Neuronal stem cell (in vitro differentiated cells): ENCODE data around the gene CRB3.
A peak's percentile ranks its signal among the peaks of the same experiment; 100 is the strongest.

Experiments used
- DNase-seq: peaks from one replicate; pipeline ENCODE4 v3.0.0-alpha.2; 2013; ENCODE audit warnings: low spot score
- H2AFZ ChIP-seq: one replicate; pipeline ENCODE4 v1.6.1; 2013; ENCODE audit warnings: mild to moderate bottlenecking, low read length, inconsistent platforms
- H2AK5ac ChIP-seq: 2 replicates; pipeline ENCODE4 v1.6.1; 2013; ENCODE audit warnings: low read depth, mild to moderate bottlenecking, inconsistent platforms, low read length, moderate library complexity, mixed read lengths
- H2BK120ac ChIP-seq: 2 replicates; pipeline ENCODE4 v1.6.1; 2013; ENCODE audit warnings: low read depth, mild to moderate bottlenecking, inconsistent platforms, low read length, moderate library complexity, mixed read lengths
- H2BK12ac ChIP-seq: one replicate; pipeline ENCODE4 v1.6.1; 2013; ENCODE audit warnings: low read length, inconsistent platforms
- H2BK15ac ChIP-seq: 2 replicates; pipeline ENCODE4 v1.6.1; 2013; ENCODE audit warnings: mild to moderate bottlenecking, low read length, inconsistent platforms, mixed read lengths
- H2BK5ac ChIP-seq: one replicate; pipeline ENCODE4 v1.6.1; 2013; ENCODE audit warnings: inconsistent platforms, mild to moderate bottlenecking, low read length, moderate library complexity
- H3K14ac ChIP-seq: one replicate; pipeline ENCODE4 v1.6.1; 2013; ENCODE audit warnings: low read length, inconsistent platforms
- H3K18ac ChIP-seq: 2 replicates; pipeline ENCODE4 v1.6.1; 2013; ENCODE audit warnings: low read length, inconsistent platforms
- H3K23ac ChIP-seq: 2 replicates; pipeline ENCODE4 v1.6.1; 2013; ENCODE audit warnings: low read depth, mild to moderate bottlenecking, mixed read lengths, low read length, inconsistent platforms; ENCODE audit not compliant: poor library complexity
- H3K27ac ChIP-seq: replicated peaks from 3 replicates; pipeline ENCODE4 v1.5.1; 2013; ENCODE audit warnings: low read length, inconsistent platforms
- H3K27me3 ChIP-seq, 3 experiments: 2 replicates each; pipeline ENCODE4 v1.6.1; 2013; ENCODE audit warnings: low read length in 3 of 3, mild to moderate bottlenecking in 2 of 3, inconsistent platforms in 1 of 3, low read depth in 1 of 3, mixed read lengths in 1 of 3, moderate library complexity in 1 of 3; ENCODE audit not compliant: control insufficient read depth in 3 of 3, insufficient read depth in 3 of 3
- H3K36me3 ChIP-seq, 2 donors: replicated peaks in 1 of 2; 2 replicates each; pipeline ENCODE4 v1.6.1; 2013; ENCODE audit warnings: low read length in 2 of 2; ENCODE audit not compliant: control insufficient read depth in 2 of 2, insufficient read depth in 2 of 2
- H3K4ac ChIP-seq: 2 replicates; pipeline ENCODE4 v1.6.1; 2013; ENCODE audit warnings: inconsistent platforms, mild to moderate bottlenecking, low read length, moderate library complexity
- H3K4me1 ChIP-seq, 2 donors: 1 replicate in 1 of 2; 2 replicates in 1 of 2; pipeline ENCODE4 v1.6.1; 2013; ENCODE audit warnings: low read length in 2 of 2, low read depth in 1 of 2; ENCODE audit not compliant: control insufficient read depth in 2 of 2, insufficient read depth in 1 of 2
- H3K4me2 ChIP-seq: one replicate; pipeline ENCODE4 v1.6.1; 2013; ENCODE audit warnings: mild to moderate bottlenecking, low read length, inconsistent platforms; ENCODE audit not compliant: insufficient read depth, poor library complexity, severe bottlenecking
- H3K4me3 ChIP-seq, 2 donors: 2 replicates each; pipeline ENCODE4 v1.5.1; 2013; ENCODE audit warnings: low read length in 2 of 2, mild to moderate bottlenecking in 2 of 2, inconsistent platforms in 1 of 2, moderate library complexity in 1 of 2
- H3K79me1 ChIP-seq: one replicate; pipeline ENCODE4 v1.6.1; 2013; ENCODE audit warnings: low read depth, mild to moderate bottlenecking, inconsistent platforms, low read length, moderate library complexity
- H3K9ac ChIP-seq: one replicate; pipeline ENCODE4 v1.6.1; 2013; ENCODE audit warnings: mild to moderate bottlenecking, low read depth, low read length, inconsistent platforms; ENCODE audit not compliant: poor library complexity
- H3K9me3 ChIP-seq, 2 donors: replicated peaks in 1 of 2; 2 replicates each; pipeline versions ENCODE3 to v1.6.1; 2013; ENCODE audit warnings: low read length in 2 of 2, mild to moderate bottlenecking in 2 of 2, inconsistent platforms in 1 of 2, low read depth in 1 of 2, mixed read lengths in 1 of 2, moderate library complexity in 1 of 2; ENCODE audit not compliant: control insufficient read depth in 2 of 2, insufficient read depth in 1 of 2
- H4K8ac ChIP-seq: one replicate; pipeline ENCODE4 v1.6.1; 2013; ENCODE audit warnings: low read depth, mild to moderate bottlenecking, inconsistent platforms, low read length, moderate library complexity
- H4K91ac ChIP-seq: one replicate; pipeline ENCODE4 v1.6.1; 2013; ENCODE audit warnings: low read length, low read depth, mild to moderate bottlenecking, inconsistent platforms; ENCODE audit not compliant: poor library complexity
- WGBS, 2 donors: extraction: QIAGEN DNeasy Blood & Tissue Kit; methylation state at CpG; one replicate each; pipeline ENCODE4 v1.1.7; 2013; ENCODE audit warnings: missing lambda C conversion rate in 2 of 2, mixed read lengths in 1 of 2; ENCODE audit not compliant: insufficient read length in 2 of 2, insufficient replicate concordance in 1 of 2; ENCODE audit errors: extremely low coverage in 2 of 2; 5-methylcytosine and 5-hydroxymethylcytosine counted together

Gene CRB3

GRCh38 chr19:6465663-6466062 is 1.6 kb downstream of the CRB3 start:
- Histone ChIP-seq H2BK5ac (no peak overlapping the region), H2BK12ac (no peak overlapping the region), H4K91ac (no peak overlapping the region), H2BK120ac (no peak overlapping the region), H3K79me1 (no peaks in the 10 kb centered on the region), H2AK5ac (no peak overlapping the region), H3K27ac (no peak overlapping the region), H3K9me3 (peaks cover 0 to 2% of the 10 kb centered on the region in 2 donors), H3K23ac (no peak overlapping the region), H2BK15ac (no peak overlapping the region), H3K14ac (no peak overlapping the region), H3K4me3 (no peak overlapping the region), H3K18ac (no peak overlapping the region), H3K9ac (no peak overlapping the region), H3K4me2 (no peak overlapping the region), H3K4ac (no peak overlapping the region), H3K36me3 (no peaks in the 10 kb centered on the region), H3K27me3 (peaks cover 12 to 70% (median 33%) of the 10 kb centered on the region in 3 experiments), H3K4me1 (peaks cover 1 to 2% of the 10 kb centered on the region in 2 donors), H2AFZ (no peak overlapping the region), H4K8ac (no peak overlapping the region)
- no CpG with 5 or more reads among the region's 8 CpGs for WGBS, 2 donors
- DNase-seq = no peak

GRCh38 chr19:6466526-6467248 is 2.6 kb downstream of the CRB3 start:
- peaks cover 0 to 2% of the 10 kb centered on the region in 2 donors for H3K9me3 ChIP-seq
- H3K4me3 ChIP-seq = no peak overlapping the region
- peak overlapping the region; percentile 94 for H2AK5ac ChIP-seq
- peak overlapping the region; percentile 22 for H2BK12ac ChIP-seq
- peak overlapping the region; percentile 89 for H2BK15ac ChIP-seq
- H2AFZ ChIP-seq = no peak overlapping the region
- H3K27ac ChIP-seq = no peak overlapping the region
- no peak overlapping the region for H3K14ac ChIP-seq
- no peak overlapping the region for H4K91ac ChIP-seq
- H2BK120ac ChIP-seq = no peak overlapping the region
- no peak overlapping the region for H4K8ac ChIP-seq
- DNase-seq = no peak
- H3K9ac ChIP-seq = no peak overlapping the region
- H2BK5ac ChIP-seq = no peak overlapping the region
- H3K4me2 ChIP-seq = no peak overlapping the region
- H3K23ac ChIP-seq = peak overlapping the region; percentile 93
- H3K79me1 ChIP-seq = no peaks in the 10 kb centered on the region
- H3K27me3 ChIP-seq = peaks cover 12 to 70% (median 33%) of the 10 kb centered on the region in 3 experiments
- H3K18ac ChIP-seq = peak overlapping the region; percentile 76
- H3K36me3 ChIP-seq = no peaks in the 10 kb centered on the region
- WGBS, 2 donors = no CpG with 5 or more reads among the region's 21 CpGs
- peaks cover 0 to 2% of the 10 kb centered on the region in 2 donors for H3K4me1 ChIP-seq
- H3K4ac ChIP-seq = no peak overlapping the region

GRCh38 chr19:6467384-6467783 is 3.3 kb downstream of the CRB3 start:
- no peak overlapping the region for H3K9ac ChIP-seq

GRCh38 chr19:6470173-6470572 is 6.1 kb downstream of the CRB3 start:
- H3K36me3 ChIP-seq = no peaks in the 10 kb centered on the region
- no peak for DNase-seq
- H4K91ac ChIP-seq = no peak overlapping the region
- WGBS, 2 donors = no CpG with 5 or more reads among the region's 8 CpGs
- H3K4me1 ChIP-seq = peaks cover 0 to under 1% of the 10 kb centered on the region in 2 donors
- H3K14ac ChIP-seq = no peak overlapping the region
- no peak overlapping the region for H3K4ac ChIP-seq
- H3K27ac ChIP-seq = no peak overlapping the region
- H2AK5ac ChIP-seq = no peak overlapping the region
- no peaks in the 10 kb centered on the region for H3K9me3 ChIP-seq
- no peak overlapping the region for H3K4me3 ChIP-seq
- H3K27me3 ChIP-seq = peaks cover 2 to 53% (median 10%) of the 10 kb centered on the region in 3 experiments
- no peak overlapping the region for H2BK120ac ChIP-seq
- H3K23ac ChIP-seq = no peak overlapping the region
- no peak overlapping the region for H2BK15ac ChIP-seq
- H3K79me1 ChIP-seq = peaks cover under 1% of the 10 kb centered on the region
- H3K9ac ChIP-seq = no peak overlapping the region
- no peak overlapping the region for H3K18ac ChIP-seq
- no peak overlapping the region for H2AFZ ChIP-seq
- no peak overlapping the region for H4K8ac ChIP-seq
- no peak overlapping the region for H2BK12ac ChIP-seq
- no peak overlapping the region for H3K4me2 ChIP-seq
- no peak overlapping the region for H2BK5ac ChIP-seq

More at GRCh38 chr19:6467384-6467783, 3.3 kb downstream of the CRB3 start:
- H3K36me3 ChIP-seq = no peaks in the 10 kb centered on the region
- WGBS, 2 donors = no CpG with 5 or more reads among the region's 8 CpGs
- peaks cover 0 to 2% of the 10 kb centered on the region in 2 donors for H3K4me1 ChIP-seq
- H3K4ac ChIP-seq = no peak overlapping the region
- no peaks in the 10 kb centered on the region for H3K79me1 ChIP-seq
- H2BK120ac ChIP-seq = no peak overlapping the region
- H3K27ac ChIP-seq = no peak overlapping the region
- H2AK5ac ChIP-seq = peak overlapping the region; percentile 86
- H3K9me3 ChIP-seq = peaks cover 0 to 2% of the 10 kb centered on the region in 2 donors
- no peak overlapping the region for H2BK12ac ChIP-seq
- H3K23ac ChIP-seq = no peak overlapping the region
- peaks cover 12 to 65% (median 27%) of the 10 kb centered on the region in 3 experiments for H3K27me3 ChIP-seq
- H2BK5ac ChIP-seq = peak overlapping the region; percentile 68
- H3K14ac ChIP-seq = no peak overlapping the region
- no peak overlapping the region for H4K91ac ChIP-seq
- no peak overlapping the region for H3K4me2 ChIP-seq
- H3K18ac ChIP-seq = no peak overlapping the region
- H2BK15ac ChIP-seq = no peak overlapping the region
- H3K4me3 ChIP-seq = no peak overlapping the region
- H2AFZ ChIP-seq = no peak overlapping the region
- no peak for DNase-seq
- no peak overlapping the region for H4K8ac ChIP-seq
